Measurements from ENCODE around the gene RABL6.
"Not testable (repeated sequence)": the region's sequence is repeated elsewhere in the genome, so short reads cannot be mapped to it uniquely, and the experiment has no call there.

The RABL6 gene

GRCh38 chr9:136881691-136882108 is 74.0 kb downstream of the RABL6 start:
- DNase-seq (ENCODE audit: low spot score) = peak; percentile 35

GRCh38 chr9:136882109-136882946 is 74.6 kb downstream of the RABL6 start:
- peak; percentile 40 for DNase-seq (ENCODE audit: low spot score)

- not testable (repeated sequence) for DNase-seq (ENCODE audit: low spot score)
These were observed 75.2 kb downstream of the RABL6 start for GRCh38 chr9:136882947-136883283.

GRCh38 chr9:136883670-136884069 is 75.9 kb downstream of the RABL6 start:
- not testable (repeated sequence) for DNase-seq (ENCODE audit: low spot score)

- peak; percentile 100 for DNase-seq (ENCODE audit: low spot score)
These were observed 78.3 kb downstream of the RABL6 start, which contains the start of gene TRAF2 for GRCh38 chr9:136885950-136886578. Gene TRAF2, plus strand, starts transcription at chr9:136886516. Its CDS starts 12,225 bp downstream, at chr9:136898741.

GRCh38 chr9:136886610-136887597 is 79.2 kb downstream of the RABL6 start:
- DNase-seq (ENCODE audit: low spot score) = peak; percentile 89

- DNase-seq (ENCODE audit: low spot score) = no peak
These were observed 80.7 kb downstream of the RABL6 start for GRCh38 chr9:136888454-136888853.

GRCh38 chr9:136889858-136890257 is 82.1 kb downstream of the RABL6 start:
- peak; percentile 1 for DNase-seq (ENCODE audit: low spot score)

- DNase-seq (ENCODE audit: low spot score) = peak; percentile 0
These were observed 82.9 kb downstream of the RABL6 start for GRCh38 chr9:136890661-136891060.

All from iPS-NIHi11 (cell line).